GM12878 (cell line): ENCODE results near the gene FOXP1.

Source experiments
- CBX5 ChIP-seq: sonication (generic); IDR thresholded peaks from 2 replicates; pipeline ENCODE4 v1.6.1; 2016; ENCODE audit warnings: low read depth, moderate library complexity, mild to moderate bottlenecking, inconsistent platforms
- CREM ChIP-seq: IDR thresholded peaks from 2 replicates; pipeline ENCODE4 v1.6.1; 2014; ENCODE audit warnings: antibody characterized with exemption, low read depth
- HDAC6 ChIP-seq: fragments of 200-600 bp; sonication (generic); IDR thresholded peaks from one replicate; pipeline ENCODE4 v1.8.0; 2017; ENCODE audit warnings: antibody characterized with exemption; ENCODE audit not compliant: unreplicated experiment
- NFXL1 ChIP-seq: fragments of 450-650 bp; IDR thresholded peaks from 2 replicates; pipeline ENCODE4 v1.6.1; 2017; ENCODE audit warnings: antibody characterized with exemption, mild to moderate bottlenecking, borderline replicate concordance
- POU2F2 ChIP-seq: IDR thresholded peaks from 3 replicates; pipeline ENCODE4 v1.6.1; 2011; ENCODE audit warnings: low read depth, mild to moderate bottlenecking, low read length, borderline replicate concordance
- RAD21 ChIP-seq: IDR thresholded peaks from 2 replicates; pipeline ENCODE4 v1.6.1; 2011; ENCODE audit warnings: mild to moderate bottlenecking, low read depth, low read length, moderate library complexity; ENCODE audit not compliant: insufficient read depth
- RB1 ChIP-seq: fragments of 450-650 bp; formaldehyde crosslinking; IDR thresholded peaks from 2 replicates; pipeline ENCODE4 v1.6.1; 2017; ENCODE audit warnings: mild to moderate bottlenecking, borderline replicate concordance
- REST ChIP-seq: IDR thresholded peaks from 2 replicates; pipeline ENCODE4 v1.6.1; 2012; ENCODE audit warnings: mild to moderate bottlenecking, low read depth, low read length
- TAF1 ChIP-seq: IDR thresholded peaks from 2 replicates; pipeline ENCODE4 v1.6.1; 2011; ENCODE audit warnings: mild to moderate bottlenecking, low read depth, low read length, borderline replicate concordance
- ZBTB40 ChIP-seq: fragments of 450-650 bp; IDR thresholded peaks from 2 replicates; pipeline ENCODE4 v1.6.1; 2016; ENCODE audit warnings: mild to moderate bottlenecking, moderate library complexity, borderline replicate concordance
- ZNF207 ChIP-seq: fragments of 450-650 bp; IDR thresholded peaks from 2 replicates; pipeline ENCODE4 v1.6.1; 2014; ENCODE audit warnings: antibody characterized with exemption, mild to moderate bottlenecking, borderline replicate concordance
- TF ChIP-seq, protein P1 (sequence below), 3 experiments: IDR thresholded peaks in 2 of 3; conservative IDR thresholded peaks in 1 of 3; 2 replicates each; pipeline ENCODE4 v1.5.1; 2011; ENCODE audit warnings: low read depth in 3 of 3, low read length in 3 of 3, mild to moderate bottlenecking in 3 of 3, control low read depth in 2 of 3, moderate library complexity in 2 of 3, inconsistent platforms in 1 of 3, mixed read lengths in 1 of 3; ENCODE audit not compliant: control insufficient read depth in 2 of 3, insufficient read depth in 1 of 3; ENCODE audit errors: extremely low read depth in 1 of 3
- TF ChIP-seq, protein P2 (sequence below): fragments of 450-650 bp; IDR thresholded peaks from 2 replicates; pipeline ENCODE4 v1.6.1; 2016; ENCODE audit warnings: mild to moderate bottlenecking

- TF ChIP-seq CREM (no peak), NFXL1 (no peak), RB1 (no peak), HDAC6 (no peak), CBX5 (no peak), ZBTB40 (no peak), TAF1 (no peak), ZNF207 (no peak), RAD21 (no peak), REST (no peak), POU2F2 (no peak)
- TF ChIP-seq, protein P1, sequence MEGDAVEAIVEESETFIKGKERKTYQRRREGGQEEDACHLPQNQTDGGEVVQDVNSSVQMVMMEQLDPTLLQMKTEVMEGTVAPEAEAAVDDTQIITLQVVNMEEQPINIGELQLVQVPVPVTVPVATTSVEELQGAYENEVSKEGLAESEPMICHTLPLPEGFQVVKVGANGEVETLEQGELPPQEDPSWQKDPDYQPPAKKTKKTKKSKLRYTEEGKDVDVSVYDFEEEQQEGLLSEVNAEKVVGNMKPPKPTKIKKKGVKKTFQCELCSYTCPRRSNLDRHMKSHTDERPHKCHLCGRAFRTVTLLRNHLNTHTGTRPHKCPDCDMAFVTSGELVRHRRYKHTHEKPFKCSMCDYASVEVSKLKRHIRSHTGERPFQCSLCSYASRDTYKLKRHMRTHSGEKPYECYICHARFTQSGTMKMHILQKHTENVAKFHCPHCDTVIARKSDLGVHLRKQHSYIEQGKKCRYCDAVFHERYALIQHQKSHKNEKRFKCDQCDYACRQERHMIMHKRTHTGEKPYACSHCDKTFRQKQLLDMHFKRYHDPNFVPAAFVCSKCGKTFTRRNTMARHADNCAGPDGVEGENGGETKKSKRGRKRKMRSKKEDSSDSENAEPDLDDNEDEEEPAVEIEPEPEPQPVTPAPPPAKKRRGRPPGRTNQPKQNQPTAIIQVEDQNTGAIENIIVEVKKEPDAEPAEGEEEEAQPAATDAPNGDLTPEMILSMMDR (IDR thresholded peaks at IDR 0.05 in 2 of 3, conservative IDR thresholded peaks at IDR 0.05 in 1 of 3; ENCODE audit: control insufficient read depth in 2 of 3, extremely low read depth in 1 of 3, insufficient read depth in 1 of 3, low read depth in 3 of 3, low read length in 3 of 3): no peak
- TF ChIP-seq, protein P2, sequence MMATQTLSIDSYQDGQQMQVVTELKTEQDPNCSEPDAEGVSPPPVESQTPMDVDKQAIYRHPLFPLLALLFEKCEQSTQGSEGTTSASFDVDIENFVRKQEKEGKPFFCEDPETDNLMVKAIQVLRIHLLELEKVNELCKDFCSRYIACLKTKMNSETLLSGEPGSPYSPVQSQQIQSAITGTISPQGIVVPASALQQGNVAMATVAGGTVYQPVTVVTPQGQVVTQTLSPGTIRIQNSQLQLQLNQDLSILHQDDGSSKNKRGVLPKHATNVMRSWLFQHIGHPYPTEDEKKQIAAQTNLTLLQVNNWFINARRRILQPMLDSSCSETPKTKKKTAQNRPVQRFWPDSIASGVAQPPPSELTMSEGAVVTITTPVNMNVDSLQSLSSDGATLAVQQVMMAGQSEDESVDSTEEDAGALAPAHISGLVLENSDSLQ: no peak
Observed at GRCh38 chr3:71510510-71510909, 73.0 kb downstream of the FOXP1 start.
